ENCODE measurements around the gene C1QBP.
A peak's percentile ranks its signal among the peaks of the same experiment; 100 is the strongest.
"Not testable (repeated sequence)": the region's sequence is repeated elsewhere in the genome, so short reads cannot be mapped to it uniquely, and the experiment has no call there.

C1QBP gene, protein sequence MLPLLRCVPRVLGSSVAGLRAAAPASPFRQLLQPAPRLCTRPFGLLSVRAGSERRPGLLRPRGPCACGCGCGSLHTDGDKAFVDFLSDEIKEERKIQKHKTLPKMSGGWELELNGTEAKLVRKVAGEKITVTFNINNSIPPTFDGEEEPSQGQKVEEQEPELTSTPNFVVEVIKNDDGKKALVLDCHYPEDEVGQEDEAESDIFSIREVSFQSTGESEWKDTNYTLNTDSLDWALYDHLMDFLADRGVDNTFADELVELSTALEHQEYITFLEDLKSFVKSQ

DNA sequence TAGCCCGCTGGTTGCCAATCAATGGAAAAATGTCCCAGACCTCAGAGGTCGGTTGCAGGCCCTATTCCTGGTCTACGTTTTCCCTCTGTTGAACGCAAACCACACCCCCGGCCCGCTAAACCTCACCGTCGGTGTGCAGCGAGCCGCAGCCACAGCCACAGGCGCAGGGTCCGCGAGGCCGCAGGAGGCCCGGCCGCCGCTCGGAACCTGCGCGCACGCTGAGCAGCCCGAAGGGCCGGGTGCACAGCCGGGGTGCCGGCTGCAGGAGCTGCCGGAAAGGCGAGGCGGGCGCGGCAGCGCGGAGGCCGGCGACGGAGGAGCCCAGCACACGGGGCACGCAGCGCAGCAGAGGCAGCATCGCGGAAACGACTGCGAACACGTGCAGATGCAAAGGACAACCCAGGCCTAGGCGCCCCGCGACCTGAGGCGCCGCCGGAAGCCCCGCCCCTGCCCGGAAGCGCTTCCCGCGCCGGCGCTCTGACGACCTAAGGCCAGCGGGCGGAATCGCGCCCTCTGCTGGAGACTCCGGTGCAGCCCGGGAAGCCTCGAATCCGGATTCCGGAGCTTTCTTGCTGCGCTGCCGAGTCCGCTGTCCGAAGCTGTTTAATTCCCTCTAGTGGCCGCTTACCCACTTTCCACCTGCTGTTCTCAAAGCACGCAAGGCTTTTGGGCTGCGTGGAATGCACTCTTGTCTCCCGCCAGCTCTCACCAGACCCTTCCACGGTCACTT, at the start of gene C1QBP:
TSS of gene C1QBP (minus strand) at position 440 of the 730 bp plus-strand sequence. CDS start at position 358, 82 bp downstream.
- peak; percentile 86 for DNase-seq

DNA sequence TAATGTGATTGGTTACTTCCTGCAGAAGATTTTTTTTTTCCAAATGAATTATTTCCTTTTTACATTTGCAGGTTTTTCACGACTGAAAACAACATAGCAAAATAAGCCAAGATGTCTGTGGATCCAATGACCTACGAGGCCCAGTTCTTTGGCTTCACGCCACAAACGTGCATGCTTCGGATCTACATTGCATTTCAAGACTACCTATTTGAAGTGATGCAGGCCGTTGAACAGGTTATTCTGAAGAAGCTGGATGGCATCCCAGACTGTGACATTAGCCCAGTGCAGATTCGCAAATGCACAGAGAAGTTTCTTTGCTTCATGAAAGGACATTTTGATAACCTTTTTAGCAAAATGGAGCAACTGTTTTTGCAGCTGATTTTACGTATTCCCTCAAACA, 49.8 kb upstream of the C1QBP start:
- no peak for DNase-seq

- peak; percentile 99 for DNase-seq
Observed at GRCh38 chr17:5486206-5487124, 47.5 kb upstream of the C1QBP start, which contains the start of gene MIS12. MIS12 (plus strand) TSS chr17:5486566; CDS start chr17:5488863, 2,297 bp downstream.

GRCh38 chr17:5485270-5486205, 46.6 kb upstream of the C1QBP start, which contains the start of gene DERL2:
DERL2 (minus strand) TSS chr17:5486178; CDS start chr17:5486161, 17 bp downstream.
- DNase-seq: peak; percentile 6

- DNase-seq: no peak
Observed at GRCh38 chr17:5481451-5481850, 42.5 kb upstream of the C1QBP start.

DNA sequence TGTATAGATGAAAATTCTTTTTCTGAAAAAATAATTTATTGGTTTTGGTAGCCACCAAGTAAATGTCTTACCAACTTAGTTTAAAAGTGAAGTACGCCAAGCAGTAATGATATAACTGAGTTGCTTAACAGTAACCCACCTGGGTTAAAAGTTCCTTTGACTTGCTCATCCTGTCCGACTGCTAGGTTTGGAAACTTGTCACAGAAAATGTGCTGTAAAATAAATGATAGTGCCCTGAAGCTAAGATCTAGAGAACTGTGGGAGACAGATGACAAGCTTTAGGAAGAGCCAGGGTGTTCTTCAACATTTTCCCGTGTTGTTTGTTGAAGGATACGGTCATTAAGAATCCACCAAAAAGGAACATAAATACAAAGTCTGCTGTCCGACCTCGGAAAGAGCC, 42.0 kb upstream of the C1QBP start:
- DNase-seq: no peak

DNA sequence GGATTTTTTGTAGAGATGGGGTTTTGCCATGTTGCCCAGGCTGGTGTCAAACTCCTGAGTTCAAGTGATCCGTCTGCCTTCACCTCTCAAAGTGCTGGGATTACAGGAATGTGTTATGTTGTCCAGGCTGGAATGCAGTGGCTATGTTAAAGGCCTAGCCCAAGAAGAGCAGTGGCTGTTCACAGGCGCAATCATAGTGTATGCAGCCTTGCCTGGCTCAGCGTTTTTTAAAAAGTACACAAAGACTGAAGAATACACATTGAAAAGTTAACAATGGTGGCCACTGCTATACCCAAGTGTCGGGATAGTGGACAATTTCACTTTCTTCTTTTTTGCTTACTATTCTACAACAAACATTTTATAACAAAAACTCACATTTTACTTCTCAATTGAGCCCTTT, 40.0 kb upstream of the C1QBP start:
- no peak for DNase-seq

- no peak for DNase-seq
Observed at GRCh38 chr17:5473906-5474305, 35.0 kb upstream of the C1QBP start.

GRCh38 chr17:5472511-5472910, 33.6 kb upstream of the C1QBP start:
- DNase-seq: no peak

DNA sequence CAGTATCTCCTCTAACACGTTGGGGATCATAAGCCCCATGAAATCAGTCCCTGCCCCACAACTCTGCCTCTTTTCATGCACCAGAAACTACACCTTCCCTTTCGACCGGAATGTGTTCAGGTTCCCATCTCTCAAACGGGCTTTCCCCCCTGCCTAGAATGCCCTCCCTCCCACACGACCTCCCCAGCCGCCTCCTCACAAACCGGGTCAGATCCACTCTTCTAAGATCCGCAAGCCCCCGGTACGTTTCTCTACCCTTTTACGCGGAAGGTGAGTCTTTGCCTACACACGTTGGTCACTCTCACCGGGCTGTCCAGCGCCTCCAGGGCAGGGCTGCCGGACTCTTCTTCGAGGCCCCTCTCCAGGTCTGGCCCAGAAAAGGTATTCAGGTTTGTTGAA, 29.1 kb upstream of the C1QBP start:
- DNase-seq: no peak

- no peak for DNase-seq
Observed at GRCh38 chr17:5467416-5467815, 28.5 kb upstream of the C1QBP start.

DNA sequence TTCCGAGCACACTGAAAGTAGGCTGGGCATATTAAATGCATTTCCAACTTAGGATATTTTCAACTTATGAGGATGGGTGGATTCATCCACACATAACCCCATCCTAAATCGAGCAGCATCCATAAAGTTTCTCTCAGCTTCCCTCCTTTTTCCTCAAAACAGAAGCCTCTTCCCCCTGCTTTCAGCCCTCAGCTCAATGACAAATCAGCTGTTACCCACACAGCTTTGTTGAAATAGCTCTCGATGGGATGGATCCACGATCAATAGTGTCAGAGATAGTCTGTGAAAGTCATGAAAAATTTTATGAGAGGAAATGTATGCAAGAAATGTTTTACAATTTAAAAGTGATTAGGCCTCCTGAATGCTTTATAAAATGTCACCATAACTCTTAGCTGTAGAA, 27.3 kb upstream of the C1QBP start:
- DNase-seq: no peak

DNA sequence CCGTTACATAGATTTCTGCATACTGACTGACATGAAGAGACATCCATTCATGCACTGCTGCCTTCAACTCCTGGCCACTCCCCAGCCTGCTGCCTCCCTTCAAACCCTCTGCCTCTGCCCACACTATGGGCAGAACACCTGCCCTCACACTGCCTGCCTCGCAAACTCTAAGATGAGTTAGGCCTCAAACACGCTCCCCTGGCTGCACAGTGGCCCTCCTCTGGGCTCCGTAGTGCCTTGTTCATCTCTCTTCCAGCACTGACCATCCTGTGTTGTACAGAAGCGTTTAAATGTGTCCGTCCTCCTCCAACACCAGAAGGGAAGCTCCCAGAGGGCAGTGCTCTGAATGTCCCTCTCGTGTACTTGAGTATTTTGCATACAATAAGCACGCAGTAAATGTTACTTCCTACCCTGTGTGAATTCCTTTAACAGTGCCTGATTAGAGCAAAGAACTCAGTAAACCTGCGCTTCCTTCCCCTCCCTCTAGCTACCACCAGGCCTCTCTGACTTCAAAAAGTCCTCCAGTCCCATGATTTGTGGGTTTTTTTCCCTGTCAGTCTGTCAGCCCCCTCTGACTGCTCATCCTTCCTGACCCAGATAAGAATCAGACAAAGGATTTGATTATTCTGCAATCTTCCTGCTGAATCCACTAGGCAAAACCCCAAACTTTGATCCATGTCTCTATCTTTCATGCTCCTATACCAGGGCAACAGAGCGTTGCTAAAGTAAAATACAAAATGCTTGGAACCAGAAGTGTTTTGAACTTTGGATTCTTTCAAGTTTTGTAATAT, 26.0 kb upstream of the C1QBP start:
- no peak for DNase-seq

GRCh38 chr17:5446786-5447185, 7.8 kb upstream of the C1QBP start:
- no peak for DNase-seq

DNA sequence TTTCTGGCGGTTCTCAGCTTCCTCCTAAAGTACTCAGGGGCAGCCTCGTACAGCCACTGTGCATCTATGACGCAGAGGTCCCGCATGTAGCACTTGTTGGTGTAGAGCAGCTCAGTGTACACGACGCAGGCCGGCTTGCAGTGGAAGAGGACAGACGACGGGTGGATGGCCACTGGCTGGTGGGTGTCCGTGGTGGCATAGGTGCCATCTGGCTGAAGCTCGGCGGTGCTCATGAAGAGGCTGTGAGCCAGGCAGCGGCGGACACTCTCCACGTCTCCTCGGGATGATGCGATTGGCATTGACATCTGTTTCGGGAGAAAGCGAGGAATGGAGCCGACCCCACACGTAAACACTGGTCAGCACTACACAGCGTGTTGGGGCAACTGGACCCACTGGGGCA, 5.3 kb upstream of the C1QBP start:
- no peak for DNase-seq

GRCh38 chr17:5443728-5444127, 4.8 kb upstream of the C1QBP start:
- no peak for DNase-seq

- no peak for DNase-seq
Observed at GRCh38 chr17:5439446-5439764, 450 bp upstream of the C1QBP start.

- no peak for DNase-seq
Observed at GRCh38 chr17:5437721-5438317, 1.1 kb downstream of the C1QBP start.

DNA sequence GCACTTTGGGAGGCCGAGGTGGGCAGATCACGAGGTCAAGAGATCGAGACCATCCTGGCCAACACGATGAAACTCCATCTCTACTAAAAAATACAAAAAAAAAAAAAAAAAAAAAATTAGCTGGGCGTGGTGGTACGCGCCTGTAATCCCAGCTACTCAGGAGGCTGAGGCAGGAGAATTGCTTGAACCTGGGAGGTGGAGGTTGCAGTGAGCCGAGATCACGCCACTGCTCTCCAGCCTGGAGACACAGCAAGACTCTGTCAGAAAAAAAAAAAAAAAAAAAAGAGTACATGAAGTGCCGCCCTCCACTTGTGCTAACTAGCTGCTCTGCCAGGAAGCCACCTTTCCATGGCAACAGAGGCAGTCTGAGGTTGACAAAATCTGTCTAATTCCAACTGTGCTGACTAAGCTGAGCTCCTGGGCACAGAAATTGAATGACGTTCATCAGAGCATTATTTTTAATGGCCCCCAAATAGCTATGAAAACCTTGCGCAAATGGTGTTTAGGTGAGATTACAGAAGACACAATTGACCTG, 3.1 kb downstream of the C1QBP start:
- not testable (repeated sequence) for DNase-seq

DNA sequence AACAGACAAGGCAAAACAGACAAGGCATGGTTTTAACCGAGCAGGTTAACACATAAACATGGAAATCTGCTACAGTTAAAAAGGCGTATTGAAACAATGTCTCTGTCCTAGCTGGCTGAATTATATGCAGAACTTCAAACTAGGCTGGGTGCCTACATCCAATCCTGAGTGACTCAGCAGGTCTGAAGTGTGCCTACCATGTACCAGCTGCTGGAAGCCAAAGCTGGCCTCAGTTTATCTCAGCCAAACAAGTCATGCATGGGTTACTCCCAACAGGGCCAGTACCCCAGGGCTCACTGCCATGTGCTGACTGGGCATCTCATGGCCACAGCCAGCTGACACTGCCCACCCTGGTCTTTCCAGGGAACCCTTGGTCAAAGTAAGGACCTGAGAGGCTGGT, 4.0 kb downstream of the C1QBP start:
- no peak for DNase-seq

Data from NCI-H2171 treated with DMSO at 0.1 percent for 48 hours (cell line).